NK-92 treated with Interleukin-12 subunit alpha and Interleukin-12 subunit beta, amount 100 ng/mL, for 24 hours (cell line): ENCODE data around the gene OR7E24.
"Not testable (repeated sequence)": the region's sequence is repeated elsewhere in the genome, so short reads cannot be mapped to it uniquely, and the experiment has no call there.

ENCODE experiments used
- DNase-seq: peaks from one replicate; lab custom pipeline; 2025; lab: John Stamatoyannopoulos, UW

Gene OR7E24

DNA sequence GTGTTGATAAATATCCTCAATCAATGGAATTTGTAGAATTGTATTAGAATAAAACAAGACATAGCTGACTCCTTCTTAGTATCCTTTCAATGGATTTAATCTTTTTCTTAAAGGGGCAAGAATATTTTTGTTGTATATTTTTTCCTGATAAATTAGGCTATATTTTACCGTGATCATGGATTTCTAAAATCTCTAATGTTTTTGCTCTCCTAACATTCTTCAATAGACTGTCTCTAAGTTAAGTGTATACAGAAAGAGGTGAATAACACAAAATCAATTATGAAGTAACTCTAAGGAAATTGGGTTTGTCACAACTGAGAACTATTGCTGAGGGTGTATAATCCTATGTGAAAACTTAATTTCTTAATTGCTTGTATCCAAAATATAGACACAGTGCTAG, at the start of gene OR7E24:
Gene OR7E24, plus strand, starts transcription at position 301 of the 400 bp plus-strand sequence. CDS start 114 bp downstream, outside the sequence.
- no peak for DNase-seq

DNA sequence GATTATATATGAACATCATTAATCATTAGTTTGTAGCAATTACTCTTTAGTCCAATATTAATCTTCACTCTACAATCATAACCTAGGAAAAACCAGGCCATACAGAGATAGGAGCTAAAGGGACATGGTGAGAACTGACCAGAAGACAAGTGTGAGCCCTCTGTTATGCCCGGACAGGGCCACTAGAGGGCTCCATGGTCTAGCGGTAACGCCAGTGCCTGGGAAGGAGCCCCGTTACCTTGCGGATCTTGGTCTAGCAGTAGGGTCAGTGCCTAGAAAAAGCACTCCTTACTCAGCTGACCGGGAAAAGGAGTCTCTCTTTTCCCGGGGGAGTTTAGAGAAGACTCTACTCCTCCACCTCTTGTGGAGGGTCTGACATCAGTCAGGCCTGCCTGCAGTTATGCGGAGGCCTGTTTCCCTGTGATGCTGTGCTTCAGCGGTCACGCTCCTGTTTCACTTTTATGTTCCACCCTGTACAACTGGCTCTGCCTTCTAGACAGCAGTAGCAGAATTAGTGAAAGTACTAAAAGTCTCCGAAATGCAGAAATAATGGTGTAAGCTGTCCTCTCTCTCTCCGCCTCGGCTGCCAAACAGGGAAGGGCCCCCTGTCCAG, 45.1 kb upstream of the OR7E24 start:
- peak; percentile 34 for DNase-seq

DNA sequence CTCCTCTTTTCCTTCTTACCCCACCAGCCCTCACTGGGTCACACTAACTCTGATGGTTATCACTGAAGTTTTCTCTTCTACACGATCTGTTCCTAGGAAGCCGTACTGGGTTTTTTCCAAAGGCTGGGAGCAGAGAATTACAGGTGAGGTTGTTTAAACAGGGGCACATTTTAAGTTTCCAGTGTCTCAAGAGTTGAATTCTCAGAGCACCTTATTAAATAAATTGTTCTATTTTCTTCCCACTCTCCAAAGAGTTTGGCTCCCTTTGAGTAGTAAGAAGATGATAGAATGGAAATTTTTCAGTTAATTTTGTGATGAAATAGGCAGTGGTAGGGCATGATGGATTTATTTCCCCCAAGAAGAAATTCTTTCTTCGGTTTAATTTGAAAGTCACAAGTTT, 31.2 kb upstream of the OR7E24 start, which contains the start of gene OR7D4:
Gene OR7D4, minus strand, starts transcription at position 101 of the 400 bp plus-strand sequence. CDS start 4,752 bp downstream, outside the sequence.
- no peak for DNase-seq

DNA sequence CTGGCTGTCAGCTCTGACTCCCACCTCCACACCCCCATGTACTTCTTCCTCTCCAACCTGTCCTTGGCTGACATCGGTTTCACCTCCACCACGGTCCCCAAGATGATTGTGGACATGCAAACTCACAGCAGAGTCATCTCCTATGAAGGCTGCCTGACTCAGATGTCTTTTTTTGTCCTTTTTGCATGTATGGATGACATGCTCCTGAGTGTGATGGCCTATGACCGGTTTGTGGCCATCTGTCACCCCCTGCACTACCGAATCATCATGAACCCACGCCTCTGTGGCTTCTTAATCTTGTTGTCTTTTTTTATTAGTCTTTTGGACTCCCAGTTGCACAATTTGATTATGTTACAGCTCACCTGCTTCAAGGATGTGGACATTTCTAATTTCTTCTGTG, 506 bp downstream of the OR7E24 start:
- no peak for DNase-seq

DNA sequence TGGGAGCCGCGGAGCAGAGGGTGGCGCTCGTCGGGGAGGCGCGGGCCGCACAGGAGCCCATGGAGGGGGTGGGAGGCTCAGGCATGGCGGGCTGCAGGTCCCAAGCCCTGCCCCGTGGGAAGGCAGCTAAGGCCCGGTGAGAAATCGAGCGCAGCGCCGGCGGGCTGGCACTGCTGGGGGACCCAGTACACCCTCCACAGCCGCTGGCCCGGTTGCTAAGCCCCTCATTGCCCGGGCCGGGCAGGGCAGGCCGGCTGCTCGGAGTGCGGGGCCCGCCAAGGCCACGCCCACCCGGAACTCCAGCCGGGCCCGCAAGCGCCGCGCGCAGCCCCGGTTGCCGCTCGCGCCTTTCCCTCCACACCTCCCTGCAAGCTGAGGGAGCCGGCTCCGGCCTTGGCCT, 32.8 kb downstream of the OR7E24 start:
- DNase-seq = not testable (repeated sequence)

DNA sequence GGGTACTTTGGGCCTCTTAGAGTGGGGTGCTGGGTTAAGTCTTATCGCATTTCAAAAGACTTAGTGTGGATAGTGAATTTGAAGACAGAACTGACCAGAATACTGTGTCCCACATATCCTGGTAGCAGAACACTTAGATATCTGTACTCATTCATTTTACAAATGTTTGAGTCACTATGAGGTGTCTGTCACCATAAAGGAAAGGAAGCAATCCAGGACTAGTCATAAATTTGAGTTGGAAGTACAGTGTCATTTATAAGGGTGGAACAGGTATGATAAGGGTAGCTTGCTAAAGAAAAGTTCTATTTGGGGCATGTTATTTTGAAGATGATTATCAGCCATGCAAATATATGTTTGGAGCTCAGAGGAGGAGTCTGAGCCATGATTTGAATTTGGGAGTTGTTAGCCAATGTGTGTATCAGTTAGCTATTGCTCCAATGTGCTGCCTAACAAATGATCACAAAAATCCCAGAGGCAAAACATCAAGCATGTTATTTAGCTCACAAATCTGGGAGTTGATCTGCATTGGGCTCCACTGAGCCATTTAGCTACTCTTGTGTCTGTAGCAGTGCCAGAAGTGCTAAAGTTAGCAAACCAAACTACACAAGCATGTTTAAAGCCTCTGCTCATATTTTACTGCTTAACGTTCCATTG, 38.6 kb downstream of the OR7E24 start:
- DNase-seq = no peak

DNA sequence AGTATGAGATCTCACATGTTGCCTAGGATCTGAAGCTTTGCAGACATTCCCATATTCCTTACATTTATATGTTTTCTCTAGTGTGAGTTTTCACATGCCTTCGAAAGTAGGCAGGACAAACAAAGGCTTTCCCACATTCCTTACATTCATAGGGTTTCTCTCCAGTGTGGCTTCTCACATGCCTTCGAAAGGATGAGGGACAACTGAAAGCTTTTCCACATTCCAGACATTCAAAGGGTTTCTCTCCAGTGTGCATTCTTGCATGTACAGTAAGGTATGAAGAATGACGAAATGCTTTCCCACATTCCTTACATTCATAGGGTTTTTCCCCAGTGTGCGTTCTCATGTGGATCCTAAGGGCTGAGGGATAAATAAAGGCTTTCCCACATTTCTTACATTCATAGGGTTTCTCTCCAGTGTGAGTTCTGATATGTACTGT, 44.7 kb downstream of the OR7E24 start:
- no peak for DNase-seq

DNA sequence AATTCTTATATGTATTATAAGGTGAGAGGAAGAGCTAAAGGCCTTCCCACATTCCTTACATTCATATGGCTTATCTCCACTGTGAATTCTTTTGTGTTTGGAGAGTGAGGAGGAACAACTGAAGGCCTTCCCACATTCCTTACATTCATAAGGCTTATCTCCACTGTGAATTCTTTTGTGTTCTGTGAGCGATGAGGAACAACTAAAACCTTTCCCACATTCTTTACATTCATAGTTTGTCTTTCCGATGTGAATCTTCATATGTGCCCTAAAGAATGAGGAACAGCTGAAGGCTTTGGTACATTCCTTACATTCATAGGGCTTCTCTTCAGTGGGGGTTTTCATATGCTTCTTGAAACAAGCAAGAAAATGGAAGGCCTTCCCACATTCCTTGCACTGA, 45.6 kb downstream of the OR7E24 start:
- no peak for DNase-seq
